Tibial nerve (tissue), 4 donors: ENCODE measurements around the gene POLL.

ENCODE experiments used
- CTCF ChIP-seq, 5 experiments: fragments of 200-600 bp in 3 of 5; fragments of 450-650 bp in 2 of 5; sonication (generic) in 3 of 5; IDR thresholded peaks; one replicate each; pipeline ENCODE4 v1.5.1; 2016 to 2019; ENCODE audit warnings: antibody characterized with exemption in 5 of 5, mild to moderate bottlenecking in 3 of 5, moderate library complexity in 2 of 5
- EP300 ChIP-seq, 2 donors: sonication (generic); formaldehyde crosslinking; IDR thresholded peaks; one replicate each; pipeline ENCODE4 v1.6.1; 2017; ENCODE audit warnings: antibody characterized with exemption in 2 of 2, mild to moderate bottlenecking in 1 of 2

GRCh38 chr10:101578803-101579515, 9.1 kb downstream of the POLL start:
- no peak for TF ChIP-seq EP300 (IDR thresholded peaks at IDR 0.05)
- TF ChIP-seq CTCF (IDR thresholded peaks at IDR 0.05), result no peak
